Astrocyte (in vitro differentiated cells and primary cell): ENCODE measurements around the gene DDRGK1.

Experiments used
- CTCF ChIP-seq: IDR thresholded peaks from 2 replicates; pipeline ENCODE4 v1.5.1; 2011; ENCODE audit warnings: low read depth, mild to moderate bottlenecking, inconsistent platforms, low read length, moderate library complexity; ENCODE audit not compliant: insufficient read depth
- EZH2 ChIP-seq: IDR thresholded peaks from 2 replicates; pipeline ENCODE4 v1.6.1; 2012; ENCODE audit warnings: mild to moderate bottlenecking, low read length, inconsistent platforms; ENCODE audit not compliant: insufficient read depth

GRCh38 chr20:3204124-3204794 is at the start of gene DDRGK1:
- TF ChIP-seq CTCF, result no peak
- TF ChIP-seq EZH2, result no peak
